ENCODE results near the gene PHIP.
"Not testable (repeated sequence)": the region's sequence is repeated elsewhere in the genome, so short reads cannot be mapped to it uniquely, and the experiment has no call there.

Gene PHIP

DNA sequence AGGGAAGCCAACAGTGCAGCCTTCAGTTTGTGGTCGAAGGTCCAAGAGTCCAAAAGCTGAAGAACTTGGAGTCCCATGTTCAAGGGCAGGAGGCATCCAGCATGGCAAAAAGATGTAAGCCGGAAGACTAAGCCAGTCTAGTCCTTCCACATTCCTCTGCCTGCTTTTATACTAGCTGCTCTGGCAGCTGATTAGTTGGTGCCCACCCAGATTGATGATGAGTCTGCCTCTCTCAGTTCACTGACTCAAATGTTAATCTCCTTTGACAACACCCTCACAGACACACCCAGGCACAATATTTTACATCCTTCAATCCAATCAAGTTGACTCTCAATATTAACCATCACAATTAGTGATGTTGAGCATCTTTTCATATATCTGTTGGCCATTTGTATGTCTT lies 23.1 kb upstream of the PHIP start:
- Histone ChIP-seq H3K27me3 (ENCODE audit: insufficient read depth, low read length) (no peaks in the 10 kb centered on the region), H3K36me3 (ENCODE audit: insufficient read depth, low read length) (no peaks in the 10 kb centered on the region), H3K9me2 (ENCODE audit: low read depth, low read length) (no peaks in the 10 kb centered on the region), H3K79me2 (ENCODE audit: insufficient read depth, low read length) (no peaks in the 10 kb centered on the region), H2AFZ (ENCODE audit: low read length) (no peak overlapping the region), H3K27ac (ENCODE audit: low read depth, low read length, poor library complexity, severe bottlenecking) (no peak overlapping the region), H3K4me2 (ENCODE audit: low read length) (no peak overlapping the region), H3K9me3 (ENCODE audit: low read length) (no peaks in the 10 kb centered on the region), H3K9ac (ENCODE audit: low read length) (no peak overlapping the region), H3K4me1 (ENCODE audit: insufficient read depth, low read length, severe bottlenecking) (no peaks in the 10 kb centered on the region), H4K20me1 (ENCODE audit: insufficient read depth, low read length) (no peaks in the 10 kb centered on the region), H3F3A (ENCODE audit: insufficient read depth, low read length) (no peaks in the 10 kb centered on the region), H3K4me3 (ENCODE audit: low read depth, low read length, poor library complexity, severe bottlenecking) (no peak overlapping the region)
- no peak for TF ChIP-seq EZH2 (IDR thresholded peaks at IDR 0.05; ENCODE audit: borderline replicate concordance, low read length)

DNA sequence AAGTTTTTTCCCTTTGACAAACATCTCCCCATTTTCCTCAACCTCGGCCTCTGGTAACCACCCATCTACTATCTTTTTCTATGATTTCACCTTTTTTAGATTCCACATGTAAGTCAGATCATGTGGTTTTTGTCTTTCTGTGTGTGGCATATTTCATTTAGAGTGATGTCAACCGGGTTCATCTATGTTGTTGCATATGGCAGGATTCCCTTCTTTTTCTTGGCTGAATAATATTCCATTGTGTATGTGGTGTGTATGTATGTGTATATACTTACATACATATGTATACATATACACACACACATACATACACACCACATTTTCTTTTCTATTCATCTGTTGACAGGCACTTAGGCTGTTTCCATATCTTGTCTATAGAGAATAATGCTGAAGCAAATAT lies 22.2 kb upstream of the PHIP start:
- H3K9me3 ChIP-seq (ENCODE audit: low read length) = no peaks in the 10 kb centered on the region
- no peak overlapping the region for H3K4me3 ChIP-seq (ENCODE audit: low read depth, low read length, poor library complexity, severe bottlenecking)
- H4K20me1 ChIP-seq (ENCODE audit: insufficient read depth, low read length) = no peaks in the 10 kb centered on the region
- TF ChIP-seq EZH2 (IDR thresholded peaks at IDR 0.05; ENCODE audit: borderline replicate concordance, low read length) = no peak
- TF ChIP-seq, protein P1, sequence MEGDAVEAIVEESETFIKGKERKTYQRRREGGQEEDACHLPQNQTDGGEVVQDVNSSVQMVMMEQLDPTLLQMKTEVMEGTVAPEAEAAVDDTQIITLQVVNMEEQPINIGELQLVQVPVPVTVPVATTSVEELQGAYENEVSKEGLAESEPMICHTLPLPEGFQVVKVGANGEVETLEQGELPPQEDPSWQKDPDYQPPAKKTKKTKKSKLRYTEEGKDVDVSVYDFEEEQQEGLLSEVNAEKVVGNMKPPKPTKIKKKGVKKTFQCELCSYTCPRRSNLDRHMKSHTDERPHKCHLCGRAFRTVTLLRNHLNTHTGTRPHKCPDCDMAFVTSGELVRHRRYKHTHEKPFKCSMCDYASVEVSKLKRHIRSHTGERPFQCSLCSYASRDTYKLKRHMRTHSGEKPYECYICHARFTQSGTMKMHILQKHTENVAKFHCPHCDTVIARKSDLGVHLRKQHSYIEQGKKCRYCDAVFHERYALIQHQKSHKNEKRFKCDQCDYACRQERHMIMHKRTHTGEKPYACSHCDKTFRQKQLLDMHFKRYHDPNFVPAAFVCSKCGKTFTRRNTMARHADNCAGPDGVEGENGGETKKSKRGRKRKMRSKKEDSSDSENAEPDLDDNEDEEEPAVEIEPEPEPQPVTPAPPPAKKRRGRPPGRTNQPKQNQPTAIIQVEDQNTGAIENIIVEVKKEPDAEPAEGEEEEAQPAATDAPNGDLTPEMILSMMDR (IDR thresholded peaks at IDR 0.05; ENCODE audit: low read length) = no peak
- no peaks in the 10 kb centered on the region for H3K79me2 ChIP-seq (ENCODE audit: insufficient read depth, low read length)
- H3K4me1 ChIP-seq (ENCODE audit: insufficient read depth, low read length, severe bottlenecking) = no peaks in the 10 kb centered on the region
- H2AFZ ChIP-seq (ENCODE audit: low read length) = no peak overlapping the region
- no peak overlapping the region for H3K4me2 ChIP-seq (ENCODE audit: low read length)
- H3K9ac ChIP-seq (ENCODE audit: low read length) = no peak overlapping the region
- H3F3A ChIP-seq (ENCODE audit: insufficient read depth, low read length) = no peaks in the 10 kb centered on the region
- no peaks in the 10 kb centered on the region for H3K9me2 ChIP-seq (ENCODE audit: low read depth, low read length)
- H3K27ac ChIP-seq (ENCODE audit: low read depth, low read length, poor library complexity, severe bottlenecking) = no peak overlapping the region
- H3K36me3 ChIP-seq (ENCODE audit: insufficient read depth, low read length) = no peaks in the 10 kb centered on the region
- no peaks in the 10 kb centered on the region for H3K27me3 ChIP-seq (ENCODE audit: insufficient read depth, low read length)

DNA sequence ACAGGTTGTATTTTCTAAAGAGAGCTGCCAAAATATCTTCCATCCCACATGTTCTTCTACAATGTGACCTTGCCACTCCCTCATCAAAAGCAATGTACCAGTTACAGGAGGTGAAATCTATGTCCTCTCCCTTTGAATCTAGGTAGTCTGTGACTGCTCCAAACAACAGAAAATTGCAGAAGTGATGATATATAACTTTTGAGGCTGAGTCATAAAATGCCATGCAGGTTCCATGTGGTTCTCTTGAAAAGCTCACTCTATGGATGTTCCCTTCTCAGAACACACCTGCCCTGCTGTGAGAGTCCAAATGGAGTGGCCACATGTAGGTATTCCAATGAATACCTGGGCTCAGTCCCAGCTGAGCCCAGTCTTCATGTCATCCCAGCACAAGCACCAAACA lies 16.9 kb upstream of the PHIP start:
- Histone ChIP-seq H2AFZ (ENCODE audit: low read length) (no peak overlapping the region), H3K27ac (ENCODE audit: low read depth, low read length, poor library complexity, severe bottlenecking) (no peak overlapping the region), H4K20me1 (ENCODE audit: insufficient read depth, low read length) (no peaks in the 10 kb centered on the region), H3K4me1 (ENCODE audit: insufficient read depth, low read length, severe bottlenecking) (no peaks in the 10 kb centered on the region), H3K4me3 (ENCODE audit: low read depth, low read length, poor library complexity, severe bottlenecking) (no peak overlapping the region), H3K36me3 (ENCODE audit: insufficient read depth, low read length) (no peaks in the 10 kb centered on the region), H3K4me2 (ENCODE audit: low read length) (no peak overlapping the region), H3K79me2 (ENCODE audit: insufficient read depth, low read length) (no peaks in the 10 kb centered on the region), H3K27me3 (ENCODE audit: insufficient read depth, low read length) (no peaks in the 10 kb centered on the region), H3K9ac (ENCODE audit: low read length) (no peak overlapping the region), H3K9me2 (ENCODE audit: low read depth, low read length) (no peaks in the 10 kb centered on the region), H3K9me3 (ENCODE audit: low read length) (no peaks in the 10 kb centered on the region), H3F3A (ENCODE audit: insufficient read depth, low read length) (no peaks in the 10 kb centered on the region)
- no peak for TF ChIP-seq EZH2 (IDR thresholded peaks at IDR 0.05; ENCODE audit: borderline replicate concordance, low read length)
- TF ChIP-seq, protein P1 (IDR thresholded peaks at IDR 0.05; ENCODE audit: low read length) = no peak

DNA sequence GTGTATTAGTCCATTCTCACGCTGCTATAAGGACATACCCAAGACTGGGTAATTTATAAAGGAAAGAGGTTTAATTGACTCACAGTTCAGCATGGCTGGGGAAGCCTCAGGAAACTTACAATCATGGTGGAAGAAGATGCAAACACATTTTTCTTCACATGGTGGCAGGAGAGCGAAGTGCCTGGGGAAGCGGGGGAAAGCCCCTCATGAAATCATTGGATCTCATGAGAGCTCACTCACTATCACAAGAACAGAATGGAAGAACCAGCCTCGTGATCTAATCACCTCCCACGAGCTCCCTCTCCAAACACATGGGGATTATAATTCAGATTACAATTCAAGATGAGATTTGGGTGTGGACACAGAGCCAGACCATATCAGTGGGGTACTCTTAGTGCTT lies 13.7 kb upstream of the PHIP start:
- H3F3A ChIP-seq (ENCODE audit: insufficient read depth, low read length); H3K79me2 ChIP-seq (ENCODE audit: insufficient read depth, low read length); H2AFZ ChIP-seq (ENCODE audit: low read length); H3K9me3 ChIP-seq (ENCODE audit: low read length); H3K9me2 ChIP-seq (ENCODE audit: low read depth, low read length); H3K4me3 ChIP-seq (ENCODE audit: low read depth, low read length, poor library complexity, severe bottlenecking); H3K27me3 ChIP-seq (ENCODE audit: insufficient read depth, low read length); H3K27ac ChIP-seq (ENCODE audit: low read depth, low read length, poor library complexity, severe bottlenecking); H3K9ac ChIP-seq (ENCODE audit: low read length); H3K36me3 ChIP-seq (ENCODE audit: insufficient read depth, low read length); H3K4me1 ChIP-seq (ENCODE audit: insufficient read depth, low read length, severe bottlenecking); H3K4me2 ChIP-seq (ENCODE audit: low read length); H4K20me1 ChIP-seq (ENCODE audit: insufficient read depth, low read length): not testable (repeated sequence)
